A549 (cell line): ENCODE results near the gene IL18BP. TPM values are rescaled to one million over a fixed set of nuclear protein-coding genes. Genes with fewer than 3 reads are reported as not detected.

Experiments used
- ATAC-seq, 2 experiments: fragments of 200-7000 bp in 1 of 2; fragments of >200 bp in 1 of 2; cut with Nextera tagmentation in 1 of 2; cut with Tn5 transposase in 1 of 2; 3 replicates each; pipeline versions ENCODE4 v1.8.0 to v1.9.1; 2018 to 2020; ENCODE audit warnings: mild to moderate bottlenecking in 1 of 2, moderate library complexity in 1 of 2
- CTCF ChIA-PET: fragments of 300-600 bp; sonication (Branson Sonifier 250); formaldehyde crosslinking; extraction: SDS; loops from one replicate; lab custom pipeline; 2021; ENCODE audit warnings: antibody characterized with exemption, inconsistent platforms; lab: Yijun Ruan, JAX
- POLR2A ChIA-PET: fragments of 350-600 bp; formaldehyde crosslinking; extraction: SDS; loops from one replicate; lab custom pipeline; 2021; ENCODE audit warnings: antibody characterized with exemption, inconsistent platforms; lab: Yijun Ruan, JAX
- DNase-seq, 2 experiments: peaks; one replicate each; pipeline versions ENCODE4 v3.0.0 to v3.0.0-alpha.2; 2011 to 2016; ENCODE audit warnings: low read depth in 1 of 2, low spot score in 1 of 2
- FAIRE-seq: peaks from 2 replicates; lab custom pipeline; 2011; peaks lifted over from hg19 to GRCh38; lab: Jason Lieb, UNC
- H3K27ac ChIP-seq, 2 experiments: fragments of >200 bp; sonication (Bioruptor Twin); formaldehyde crosslinking; 3 replicates each; pipeline ENCODE4 v1.5.1; 2016 to 2017
- H3K4me1 ChIP-seq: fragments of >200 bp; sonication (Bioruptor Twin); formaldehyde crosslinking; 3 replicates; pipeline ENCODE4 v1.6.1; 2016
- H3K4me2 ChIP-seq: fragments of >200 bp; sonication (Bioruptor Twin); formaldehyde crosslinking; 3 replicates; pipeline ENCODE4 v1.6.1; 2016
- H3K4me3 ChIP-seq: fragments of >200 bp; sonication (Bioruptor Twin); formaldehyde crosslinking; 3 replicates; pipeline ENCODE4 v1.5.1; 2016
- H3K9me3 ChIP-seq: fragments of >200 bp; sonication (Bioruptor Twin); formaldehyde crosslinking; 3 replicates; pipeline ENCODE4 v1.6.1; 2016
- BHLHE40 ChIP-seq: IDR thresholded peaks from 2 replicates; pipeline ENCODE4 v1.6.1; 2012; ENCODE audit warnings: low read depth, low read length, inconsistent platforms
- CBX2 ChIP-seq: fragments of 200-600 bp; sonication (generic); IDR thresholded peaks from 2 replicates; pipeline ENCODE4 v1.6.1; 2016; ENCODE audit warnings: low read depth, mild to moderate bottlenecking, borderline replicate concordance
- CBX8 ChIP-seq: fragments of 200-600 bp; sonication (generic); IDR thresholded peaks from 2 replicates; pipeline ENCODE4 v1.6.1; 2016
- CHD4 ChIP-seq: fragments of 200-600 bp; sonication (generic); IDR thresholded peaks from 2 replicates; pipeline ENCODE4 v1.6.1; 2016; ENCODE audit warnings: antibody characterized with exemption, mild to moderate bottlenecking, borderline replicate concordance
- CTCF ChIP-seq: fragments of >200 bp; sonication (Bioruptor Twin); formaldehyde crosslinking; IDR thresholded peaks from 3 replicates; pipeline ENCODE4 v1.5.1; 2016
- E2F6 ChIP-seq: IDR thresholded peaks from 2 replicates; pipeline ENCODE4 v1.6.1; 2012; ENCODE audit warnings: low read depth, borderline replicate concordance
- EP300 ChIP-seq, 2 experiments: fragments of >200 bp; sonication (Bioruptor Twin); formaldehyde crosslinking; IDR thresholded peaks; 2 replicates in 1 of 2; 3 replicates in 1 of 2; pipeline ENCODE4 v1.6.1; 2016 to 2017
- FOSL2 ChIP-seq, 2 experiments: fragments of 450-650 bp in 1 of 2; fragments of >200 bp in 1 of 2; sonication (Bioruptor Twin) in 1 of 2; formaldehyde crosslinking; IDR thresholded peaks; 2 replicates each; pipeline versions ENCODE4 v1.5.0 to v1.6.1; 2016 to 2020; ENCODE audit warnings: mild to moderate bottlenecking in 1 of 2, moderate library complexity in 1 of 2
- GATA3 ChIP-seq: IDR thresholded peaks from 2 replicates; pipeline ENCODE4 v1.6.1; 2012; ENCODE audit warnings: borderline replicate concordance
- HES2 ChIP-seq: fragments of >200 bp; sonication (Bioruptor Twin); formaldehyde crosslinking; IDR thresholded peaks from 2 replicates; pipeline ENCODE4 v1.6.1; 2016
- HMGXB4 ChIP-seq: fragments of 250-450 bp; sonication (Bioruptor Pico); IDR thresholded peaks from 2 replicates; pipeline ENCODE4 v1.5.0; 2021; ENCODE audit warnings: mild to moderate bottlenecking, moderate library complexity, borderline replicate concordance
- HOXA7 ChIP-seq: fragments of 250-450 bp; sonication (Bioruptor Pico); IDR thresholded peaks from 2 replicates; pipeline ENCODE4 v1.5.0; 2020; ENCODE audit warnings: mild to moderate bottlenecking, moderate library complexity
- HOXB13 ChIP-seq: fragments of 250-450 bp; sonication (Bioruptor Pico); IDR thresholded peaks from 2 replicates; pipeline ENCODE4 v1.5.0; 2020; ENCODE audit warnings: low read depth, mild to moderate bottlenecking, moderate library complexity
- MAFK ChIP-seq: fragments of 450-650 bp; IDR thresholded peaks from 2 replicates; pipeline ENCODE4 v1.6.1; 2014; ENCODE audit not compliant: partially characterized antibody
- MAX ChIP-seq: IDR thresholded peaks from 2 replicates; pipeline ENCODE4 v1.6.1; 2012
- MYC ChIP-seq: IDR thresholded peaks from 2 replicates; pipeline ENCODE4 v1.6.1; 2012; ENCODE audit warnings: mild to moderate bottlenecking, inconsistent platforms, low read length, improper control_type of control experiment, borderline replicate concordance
- NFE2L2 ChIP-seq: fragments of 150-350 bp; conservative IDR thresholded peaks from 2 replicates; pipeline ENCODE4 v1.6.1; 2014; ENCODE audit warnings: low read length
- PBX3 ChIP-seq: IDR thresholded peaks from 2 replicates; pipeline ENCODE4 v1.6.1; 2012
- POLR2A ChIP-seq: IDR thresholded peaks from 2 replicates; pipeline ENCODE4 v1.6.1; 2012; ENCODE audit warnings: mild to moderate bottlenecking, low read length
- RAD21 ChIP-seq, 2 experiments: fragments of >200 bp in 1 of 2; sonication (Bioruptor Twin) in 1 of 2; formaldehyde crosslinking in 1 of 2; IDR thresholded peaks in 1 of 2; conservative IDR thresholded peaks in 1 of 2; 2 replicates in 1 of 2; 3 replicates in 1 of 2; pipeline ENCODE4 v1.6.1; 2012 to 2018; ENCODE audit warnings: inconsistent platforms in 1 of 2
- RFX5 ChIP-seq: fragments of 450-650 bp; IDR thresholded peaks from 2 replicates; pipeline ENCODE4 v1.7.1; 2014; ENCODE audit warnings: antibody characterized with exemption, mild to moderate bottlenecking, moderate library complexity
- RNF2 ChIP-seq: fragments of 200-600 bp; sonication (generic); IDR thresholded peaks from 2 replicates; pipeline ENCODE4 v1.6.1; 2016; ENCODE audit warnings: low read depth, mild to moderate bottlenecking, antibody characterized with exemption, moderate library complexity, borderline replicate concordance
- USF2 ChIP-seq: fragments of 450-650 bp; IDR thresholded peaks from 2 replicates; pipeline ENCODE4 v1.6.1; 2014; ENCODE audit warnings: antibody characterized with exemption
- ZFP36 ChIP-seq: fragments of 450-650 bp; IDR thresholded peaks from 2 replicates; pipeline ENCODE4 v1.6.1; 2014; ENCODE audit warnings: borderline replicate concordance; ENCODE audit not compliant: partially characterized antibody
- ZSCAN20 ChIP-seq: fragments of 250-450 bp; sonication (Bioruptor Pico); IDR thresholded peaks from 2 replicates; pipeline ENCODE4 v1.8.0; 2022; ENCODE audit warnings: mild to moderate bottlenecking, moderate library complexity
- WGBS: methylation state at CpG from one replicate; pipeline ENCODE4 v1.1.6; 2017; ENCODE audit errors: missing lambda C conversion rate; 5-methylcytosine and 5-hydroxymethylcytosine counted together
- polyA plus RNA-seq, 4 experiments: library from polyadenylated mRNA; depleted of rRNA in 3 of 4; stranded (reverse); fragments of >200 nt; fragmentation: RNase III in 1 of 4; extraction: RNeasy Plus Mini Kit Qiagen cat#74134 plus additional on column Dnase treatment in 1 of 4; gene quantifications; 2 replicates in 3 of 4; 3 replicates in 1 of 4; pipeline ENCODE4 v1.2.3, GENCODE V29; 2011 to 2017

IL18BP gene
- polyA plus RNA-seq, 2 of the 4 experiments (the other 2 are of a cell fraction): 6.0 to 7.6 TPM

- H3K9me3 ChIP-seq: no peaks in the 10 kb centered on the region
- peaks cover 36% of the 10 kb centered on the region for H3K4me1 ChIP-seq
- no peak for TF ChIP-seq USF2
- TF ChIP-seq CHD4: no peak
- no peak for TF ChIP-seq EP300 (IDR thresholded peaks at IDR 0.05)
- TF ChIP-seq BHLHE40: no peak
- no peak for TF ChIP-seq PBX3
- TF ChIP-seq RFX5: no peak
- TF ChIP-seq FOSL2 (IDR thresholded peaks at IDR 0.05): no peak
- TF ChIP-seq FOSL2 (CRISPR knock-in tag; IDR thresholded peaks at IDR 0.05): no peak
- no peak for TF ChIP-seq HOXB13
- no peak for TF ChIP-seq GATA3
- TF ChIP-seq HES2: no peak
- TF ChIP-seq MAFK: no peak
- no peak for TF ChIP-seq RAD21 (conservative IDR thresholded peaks at IDR 0.05 in 1 of 2, IDR thresholded peaks at IDR 0.05 in 1 of 2)
- TF ChIP-seq, all 56 proteins: peak for 0
- no peak for ATAC-seq
- no peak for DNase-seq
- H3K27ac ChIP-seq: peak overlapping the region; percentile 93
- H3K4me2 ChIP-seq: peak overlapping the region; percentile 98
- ChIA-PET CTCF (interaction anchor here (0.6 to 10.4 kb wide), 12 partner anchors 9 to 392 kb away, joined by 3 to 123 read pairs (median 4); partner anchors contain the start of gene ANAPC15), POLR2A (no interaction called here)
- H3K4me3 ChIP-seq: peak overlapping the region; percentile 64
- 56% methylated on average over 5 of the region's 5 CpGs for WGBS
- no peak for FAIRE-seq
Observed at GRCh38 chr11:72039031-72039855, 40.5 kb downstream of the IL18BP start.

- Histone ChIP-seq H3K4me3 (peak overlapping the region; percentile 64), H3K27ac (peak overlapping the region; percentile 93), H3K9me3 (no peaks in the 10 kb centered on the region), H3K4me1 (peaks cover 36% of the 10 kb centered on the region), H3K4me2 (peak overlapping the region; percentile 98)
- TF ChIP-seq ZFP36 (no peak), RNF2 (no peak), CBX8 (no peak), MAX (no peak), HOXA7 (CRISPR knock-in tag) (no peak), ZSCAN20 (no peak), POLR2A (no peak), MYC (no peak), CTCF (no peak), HOXB13 (no peak), E2F6 (no peak), NFE2L2 (no peak), CBX2 (no peak), HMGXB4 (CRISPR knock-in tag) (no peak)
- POLR2A ChIA-PET: interaction anchor here (1.0 to 1.8 kb wide), 5 partner anchors 8 to 104 kb away, joined by 3 to 8 read pairs (median 4); no protein-coding TSS in a partner anchor
- 58% methylated on average over 6 of the region's 6 CpGs for WGBS
- DNase-seq (no peak), FAIRE-seq (no peak), ATAC-seq (no peak)
- CTCF ChIA-PET: interaction anchor here (0.6 to 10.4 kb wide), 15 partner anchors 10 to 394 kb away, joined by 3 to 123 read pairs (median 4); no protein-coding TSS in a partner anchor
Observed at GRCh38 chr11:72039856-72040401, 41.2 kb downstream of the IL18BP start.
